Right lobe of liver (tissue), 4 donors: ENCODE results near the gene PLXNA4.

Experiments used
- POLR2A ChIP-seq: fragments of 450-650 bp; IDR thresholded peaks from one replicate; pipeline ENCODE4 v1.6.1; 2017; ENCODE audit warnings: antibody characterized with exemption, mild to moderate bottlenecking
- TF ChIP-seq, protein P1 (sequence below), 4 donors: fragments of 200-600 bp in 3 of 4; fragments of 450-650 bp in 1 of 4; IDR thresholded peaks; one replicate each; pipeline versions ENCODE4 v1.5.1 to v1.8.0; 2016 to 2022; ENCODE audit warnings: antibody characterized with exemption in 4 of 4, mild to moderate bottlenecking in 2 of 4
- donor health status: DM: no; HTN: no; CAD: no.
- donor health status: DM: no; HTN: no; CAD: no.
- donor health status: DM: no; HTN: yes; CAD: no.

- TF ChIP-seq, protein P1, sequence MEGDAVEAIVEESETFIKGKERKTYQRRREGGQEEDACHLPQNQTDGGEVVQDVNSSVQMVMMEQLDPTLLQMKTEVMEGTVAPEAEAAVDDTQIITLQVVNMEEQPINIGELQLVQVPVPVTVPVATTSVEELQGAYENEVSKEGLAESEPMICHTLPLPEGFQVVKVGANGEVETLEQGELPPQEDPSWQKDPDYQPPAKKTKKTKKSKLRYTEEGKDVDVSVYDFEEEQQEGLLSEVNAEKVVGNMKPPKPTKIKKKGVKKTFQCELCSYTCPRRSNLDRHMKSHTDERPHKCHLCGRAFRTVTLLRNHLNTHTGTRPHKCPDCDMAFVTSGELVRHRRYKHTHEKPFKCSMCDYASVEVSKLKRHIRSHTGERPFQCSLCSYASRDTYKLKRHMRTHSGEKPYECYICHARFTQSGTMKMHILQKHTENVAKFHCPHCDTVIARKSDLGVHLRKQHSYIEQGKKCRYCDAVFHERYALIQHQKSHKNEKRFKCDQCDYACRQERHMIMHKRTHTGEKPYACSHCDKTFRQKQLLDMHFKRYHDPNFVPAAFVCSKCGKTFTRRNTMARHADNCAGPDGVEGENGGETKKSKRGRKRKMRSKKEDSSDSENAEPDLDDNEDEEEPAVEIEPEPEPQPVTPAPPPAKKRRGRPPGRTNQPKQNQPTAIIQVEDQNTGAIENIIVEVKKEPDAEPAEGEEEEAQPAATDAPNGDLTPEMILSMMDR (IDR thresholded peaks at IDR 0.05), result no peak
- no peak for TF ChIP-seq POLR2A
Measured at GRCh38 chr7:132420527-132420926, 155.7 kb downstream of the PLXNA4 start.
